ENCODE results near the gene ARHGAP27. TPM values are rescaled to one million over a fixed set of nuclear protein-coding genes. Genes with fewer than 3 reads are reported as not detected.
"Not testable (repeated sequence)": the region's sequence is repeated elsewhere in the genome, so short reads cannot be mapped to it uniquely, and the experiment has no call there.

ARHGAP27 gene
- total RNA-seq, 5 donors from 2014 or later (not counting 1 experiment from before 2014, with no cell fraction given): 56.4 to 120 (median 113) TPM

- DNase-seq; POLR2A ChIA-PET; ATAC-seq (replicated peaks in 1 of 4); H3K27ac ChIP-seq (ENCODE audit: low read length); H3K4me3 Mint-ChIP-seq; H3K4me3 ChIP-seq (ENCODE audit: control insufficient read depth in 1 of 2, extremely low read depth in 1 of 2, low read length in 1 of 2); H3K9me3 Mint-ChIP-seq; H3K27me3 Mint-ChIP-seq; H3K27me3 ChIP-seq (replicated peaks in 1 of 2; ENCODE audit: control insufficient read depth in 2 of 2, extremely low read depth in 1 of 2, insufficient read depth in 2 of 2, low read length in 1 of 2); H3K9me3 ChIP-seq: not testable (repeated sequence)
- peak overlapping the region in 1 of 2 donors; percentile 28 for H3K27ac Mint-ChIP-seq
- WGBS (ENCODE audit: insufficient coverage): 85% methylated on average over 3 of the region's 14 CpGs
- H3K36me3 Mint-ChIP-seq: peaks cover 12% of the 10 kb centered on the region
- peaks cover 6 to 18% (median 9%) of the 10 kb centered on the region in 3 donors for H3K4me1 Mint-ChIP-seq
- Histone ChIP-seq H3K4me1 (ENCODE audit: control insufficient read depth in 1 of 2, extremely low read depth in 1 of 2, insufficient read depth in 2 of 2, low read length in 2 of 2) (peaks cover 3 to 18% of the 10 kb centered on the region in 2 experiments), H3K36me3 (ENCODE audit: control insufficient read depth in 2 of 2, extremely low read depth in 1 of 2, insufficient read depth in 1 of 2, low read length in 1 of 2) (peaks cover 10 to 15% of the 10 kb centered on the region in 2 donors)
- CTCF ChIA-PET: interaction anchor here in 1 of 2 donors (0.7 kb wide), 1 partner anchor 358 kb away, joined by 5 read pairs; no protein-coding TSS in a partner anchor
These were observed 15.0 kb upstream of the ARHGAP27 start for GRCh38 chr17:45447650-45448049.

- POLR2A ChIA-PET; H3K27me3 ChIP-seq (replicated peaks in 1 of 2; ENCODE audit: control insufficient read depth in 2 of 2, extremely low read depth in 1 of 2, insufficient read depth in 2 of 2, low read length in 1 of 2); CTCF ChIA-PET; H3K9me3 Mint-ChIP-seq; ATAC-seq (replicated peaks in 1 of 4); H3K4me3 ChIP-seq (ENCODE audit: control insufficient read depth in 1 of 2, extremely low read depth in 1 of 2, low read length in 1 of 2); H3K9me3 ChIP-seq; DNase-seq; H3K27ac ChIP-seq (ENCODE audit: low read length); H3K27me3 Mint-ChIP-seq; H3K4me3 Mint-ChIP-seq: not testable (repeated sequence)
- H3K4me1 ChIP-seq (ENCODE audit: control insufficient read depth in 1 of 2, extremely low read depth in 1 of 2, insufficient read depth in 2 of 2, low read length in 2 of 2): peaks cover 3 to 18% of the 10 kb centered on the region in 2 experiments
- Mint-ChIP-seq H3K36me3 (peaks cover 12% of the 10 kb centered on the region), H3K4me1 (peaks cover 6 to 20% (median 9%) of the 10 kb centered on the region in 3 donors), H3K27ac (peak overlapping the region; percentile 15 to 28)
- WGBS (ENCODE audit: insufficient coverage): 96% methylated on average over 7 of the region's 8 CpGs
- peaks cover 10 to 15% of the 10 kb centered on the region in 2 donors for H3K36me3 ChIP-seq (ENCODE audit: control insufficient read depth in 2 of 2, extremely low read depth in 1 of 2, insufficient read depth in 1 of 2, low read length in 1 of 2)
These were observed 14.4 kb upstream of the ARHGAP27 start for GRCh38 chr17:45446872-45447625.

- H3K27me3 Mint-ChIP-seq; POLR2A ChIA-PET; H3K4me3 ChIP-seq (ENCODE audit: control insufficient read depth in 1 of 2, extremely low read depth in 1 of 2, low read length in 1 of 2); H3K27me3 ChIP-seq (replicated peaks in 1 of 2; ENCODE audit: control insufficient read depth in 2 of 2, extremely low read depth in 1 of 2, insufficient read depth in 2 of 2, low read length in 1 of 2); CTCF ChIA-PET; H3K9me3 Mint-ChIP-seq; H3K9me3 ChIP-seq: not testable (repeated sequence)
- H3K4me1 Mint-ChIP-seq: peaks cover 6 to 24% (median 12%) of the 10 kb centered on the region in 3 donors
- WGBS (ENCODE audit: insufficient coverage): 55% methylated on average over 3 of the region's 16 CpGs
- peaks cover 12% of the 10 kb centered on the region for H3K36me3 Mint-ChIP-seq
- peak overlapping the region in 2 of 3 donors; percentile 5 to 21 for H3K4me3 Mint-ChIP-seq
- Histone ChIP-seq H3K27ac (ENCODE audit: low read length) (peak overlapping the region; percentile 18), H3K36me3 (ENCODE audit: control insufficient read depth in 2 of 2, extremely low read depth in 1 of 2, insufficient read depth in 1 of 2, low read length in 1 of 2) (peaks cover 10 to 15% of the 10 kb centered on the region in 2 donors), H3K4me1 (ENCODE audit: control insufficient read depth in 1 of 2, extremely low read depth in 1 of 2, insufficient read depth in 2 of 2, low read length in 2 of 2) (peaks cover 3 to 13% of the 10 kb centered on the region in 2 experiments)
- peak; percentile 52 to 89 (median 78) for ATAC-seq (replicated peaks in 1 of 4)
- peak overlapping the region; percentile 79 to 85 for H3K27ac Mint-ChIP-seq
- DNase-seq: peak in 2 of 35 experiments; percentile 23 to 24
These were observed 13.5 kb upstream of the ARHGAP27 start for GRCh38 chr17:45445901-45446743.

- Mint-ChIP-seq H3K4me1 (peaks cover 6 to 31% (median 16%) of the 10 kb centered on the region in 3 donors), H3K27ac (peak overlapping the region; percentile 71 to 76), H3K36me3 (peaks cover 12% of the 10 kb centered on the region)
- H3K36me3 ChIP-seq (ENCODE audit: control insufficient read depth in 2 of 2, extremely low read depth in 1 of 2, insufficient read depth in 1 of 2, low read length in 1 of 2): peaks cover 10 to 16% of the 10 kb centered on the region in 2 donors
- CTCF ChIA-PET; H3K27me3 ChIP-seq (replicated peaks in 1 of 2; ENCODE audit: control insufficient read depth in 2 of 2, extremely low read depth in 1 of 2, insufficient read depth in 2 of 2, low read length in 1 of 2); H3K27me3 Mint-ChIP-seq; H3K9me3 ChIP-seq; DNase-seq; POLR2A ChIA-PET; ATAC-seq (replicated peaks in 1 of 4); H3K9me3 Mint-ChIP-seq; H3K4me3 Mint-ChIP-seq; H3K27ac ChIP-seq (ENCODE audit: low read length); H3K4me3 ChIP-seq (ENCODE audit: control insufficient read depth in 1 of 2, extremely low read depth in 1 of 2, low read length in 1 of 2): not testable (repeated sequence)
- WGBS (ENCODE audit: insufficient coverage): 95% methylated on average over 5 of the region's 21 CpGs
- peaks cover 3 to 18% of the 10 kb centered on the region in 2 experiments for H3K4me1 ChIP-seq (ENCODE audit: control insufficient read depth in 1 of 2, extremely low read depth in 1 of 2, insufficient read depth in 2 of 2, low read length in 2 of 2)
These were observed 12.5 kb upstream of the ARHGAP27 start for GRCh38 chr17:45444856-45445820.

- no CpG with 5 or more reads among the region's 10 CpGs for WGBS (ENCODE audit: insufficient coverage)
- not testable (repeated sequence) for H3K27ac Mint-ChIP-seq
These were observed 11.6 kb upstream of the ARHGAP27 start for GRCh38 chr17:45444301-45444700.

More at GRCh38 chr17:45444301-45444700, 11.6 kb upstream of the ARHGAP27 start:
- H3K27ac ChIP-seq (ENCODE audit: low read length); H3K27me3 ChIP-seq (replicated peaks in 1 of 2; ENCODE audit: control insufficient read depth in 2 of 2, extremely low read depth in 1 of 2, insufficient read depth in 2 of 2, low read length in 1 of 2); H3K4me3 Mint-ChIP-seq; ATAC-seq (replicated peaks in 1 of 4); H3K4me3 ChIP-seq (ENCODE audit: control insufficient read depth in 1 of 2, extremely low read depth in 1 of 2, low read length in 1 of 2); H3K27me3 Mint-ChIP-seq; H3K9me3 Mint-ChIP-seq; H3K9me3 ChIP-seq; POLR2A ChIA-PET; CTCF ChIA-PET: not testable (repeated sequence)
- Histone ChIP-seq H3K4me1 (ENCODE audit: control insufficient read depth in 1 of 2, extremely low read depth in 1 of 2, insufficient read depth in 2 of 2, low read length in 2 of 2) (peaks cover 3 to 18% of the 10 kb centered on the region in 2 experiments), H3K36me3 (ENCODE audit: control insufficient read depth in 2 of 2, extremely low read depth in 1 of 2, insufficient read depth in 1 of 2, low read length in 1 of 2) (peaks cover 10 to 13% of the 10 kb centered on the region in 2 donors)
- peak in 1 of 35 experiments; percentile 5 for DNase-seq
- peaks cover 11% of the 10 kb centered on the region for H3K36me3 Mint-ChIP-seq
- H3K4me1 Mint-ChIP-seq: peaks cover 6 to 33% (median 16%) of the 10 kb centered on the region in 3 donors
